WI38 (cell line): ENCODE results near the gene KLF2.

Experiments
- H3K4me3 ChIP-seq: 2 replicates; pipeline ENCODE4 v1.5.1; 2011; ENCODE audit warnings: low read depth, mild to moderate bottlenecking, control low read depth, low read length
- CTCF ChIP-seq: IDR thresholded peaks from 2 replicates; pipeline ENCODE4 v1.5.1; 2012; ENCODE audit warnings: low read depth, mild to moderate bottlenecking, control low read depth, low read length

KLF2 gene

DNA sequence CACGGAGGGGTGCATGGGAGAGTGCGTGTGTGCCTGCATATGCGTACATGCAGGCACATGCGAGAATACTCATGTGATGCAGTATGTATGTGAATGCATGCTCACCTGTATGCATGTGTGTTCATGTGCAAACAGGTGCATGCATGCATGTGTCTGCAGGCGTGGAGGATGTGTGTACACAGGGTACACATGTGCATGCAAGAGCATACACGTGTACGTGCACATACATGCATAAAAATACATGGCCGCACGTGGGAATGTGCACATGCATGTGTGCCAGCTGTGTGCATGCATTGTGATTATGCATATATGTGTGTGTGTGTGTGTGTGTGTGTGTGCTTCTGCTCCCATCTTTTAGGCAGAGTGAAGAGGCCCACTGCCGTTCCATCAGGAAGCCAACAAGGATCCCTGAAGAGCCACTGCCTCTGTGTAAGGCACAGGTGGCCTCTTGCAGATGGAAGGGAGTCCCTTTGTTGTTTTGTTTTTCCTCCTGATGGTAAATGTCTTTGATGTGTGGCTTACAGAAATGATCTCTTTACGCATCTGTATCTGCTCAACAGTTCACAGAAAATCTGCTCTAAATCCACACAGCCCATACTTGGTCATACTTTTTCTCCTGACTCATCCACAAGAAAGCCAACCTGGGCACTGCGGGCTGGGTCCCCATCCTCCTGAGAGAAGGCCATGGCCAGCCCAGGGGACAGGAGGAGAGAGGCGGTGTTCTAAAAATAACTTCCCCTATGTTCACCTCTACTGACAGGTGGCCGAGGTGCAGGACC lies 50.7 kb downstream of the KLF2 start:
- no peak for TF ChIP-seq CTCF
- no peak overlapping the region for H3K4me3 ChIP-seq

- TF ChIP-seq CTCF = no peak
Measured at GRCh38 chr19:16375936-16376185, 51.2 kb downstream of the KLF2 start.

GRCh38 chr19:16376241-16376640 lies 51.6 kb downstream of the KLF2 start:
- TF ChIP-seq CTCF = no peak
- H3K4me3 ChIP-seq = no peak overlapping the region

More at GRCh38 chr19:16375936-16376185, 51.2 kb downstream of the KLF2 start:
- no peak overlapping the region for H3K4me3 ChIP-seq

DNA sequence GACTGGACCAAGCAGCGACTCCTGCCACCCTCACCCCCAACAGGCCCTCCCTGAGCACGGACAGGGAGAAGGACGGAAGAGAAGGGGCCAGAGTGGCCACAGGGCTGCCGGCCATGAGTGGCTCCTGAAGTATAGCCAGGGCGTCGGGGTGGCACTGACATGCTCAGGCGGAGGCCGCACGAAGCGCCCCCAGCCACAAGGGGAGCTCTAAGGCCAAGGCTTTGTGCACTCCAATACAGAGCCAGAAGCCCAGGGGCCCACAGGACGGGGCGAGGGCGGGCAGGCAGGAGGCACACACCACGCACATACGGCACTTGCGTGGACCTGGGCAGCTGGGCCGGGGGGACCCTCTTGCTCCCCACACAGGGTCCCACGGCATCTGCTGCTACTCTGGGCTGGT lies 52.0 kb downstream of the KLF2 start:
- TF ChIP-seq CTCF = peak; percentile 37
- H3K4me3 ChIP-seq = no peak overlapping the region

DNA sequence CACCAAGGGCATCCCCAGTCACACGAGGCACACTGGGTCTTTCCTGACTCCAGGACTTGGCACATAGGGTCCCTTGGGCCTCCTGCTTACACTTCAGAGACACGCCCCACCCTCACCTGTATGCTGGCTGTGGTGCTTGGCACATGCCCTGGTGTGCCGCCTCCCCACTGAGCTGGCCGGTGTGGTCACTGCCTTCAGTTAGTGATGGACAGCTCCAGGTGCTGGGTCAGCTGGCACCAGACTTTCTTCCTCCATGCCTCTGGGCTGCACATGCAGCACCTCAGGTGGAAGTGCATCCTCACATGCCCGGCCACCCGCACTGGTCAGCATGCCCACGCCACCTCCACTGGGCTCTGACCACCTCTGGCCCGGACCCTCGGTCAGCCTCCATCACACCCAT lies 52.9 kb downstream of the KLF2 start:
- no peak overlapping the region for H3K4me3 ChIP-seq
- TF ChIP-seq CTCF = no peak
